Activated CD8-positive, alpha-beta memory T cell treated with anti-CD3 and anti-CD28 coated beads, Interleukin-2, amount 50 U/mL, for 24 hours (primary cell): Measurements from ENCODE around the gene PTPA.
"Not testable (repeated sequence)": the region's sequence is repeated elsewhere in the genome, so short reads cannot be mapped to it uniquely, and the experiment has no call there.

Experiments
- DNase-seq: peaks from one replicate; pipeline ENCODE4 v3.0.0-alpha.2; 2020; ENCODE audit errors: extremely low read depth

Gene PTPA

GRCh38 chr9:129176701-129177442, 65.7 kb downstream of the PTPA start:
- DNase-seq, result no peak

DNA sequence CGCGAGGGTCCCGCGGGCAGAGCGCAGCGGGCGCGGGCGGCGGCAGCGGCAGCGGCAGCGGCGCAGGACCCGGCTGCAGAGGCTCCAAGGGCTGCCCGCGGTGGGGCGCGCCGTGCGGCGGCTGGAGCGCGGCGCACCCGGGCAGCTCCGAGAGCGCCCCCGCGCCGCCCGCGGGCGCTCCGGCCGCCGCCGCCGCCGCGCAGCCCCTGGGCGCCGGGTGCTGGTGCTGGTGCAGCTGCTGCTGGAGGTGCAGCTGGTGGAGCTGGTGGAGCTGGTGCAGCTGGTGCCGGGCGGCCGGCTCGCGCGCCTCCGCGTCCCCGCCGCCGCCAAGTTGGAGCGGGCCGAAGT, 66.2 kb downstream of the PTPA start:
- DNase-seq, result no peak

GRCh38 chr9:129177791-129178567, 66.8 kb downstream of the PTPA start, which contains the start of gene IER5L:
Gene IER5L (minus strand): TSS chr9:129178261. CDS start chr9:129178052, 209 bp downstream.
- peak; percentile 79 for DNase-seq

DNA sequence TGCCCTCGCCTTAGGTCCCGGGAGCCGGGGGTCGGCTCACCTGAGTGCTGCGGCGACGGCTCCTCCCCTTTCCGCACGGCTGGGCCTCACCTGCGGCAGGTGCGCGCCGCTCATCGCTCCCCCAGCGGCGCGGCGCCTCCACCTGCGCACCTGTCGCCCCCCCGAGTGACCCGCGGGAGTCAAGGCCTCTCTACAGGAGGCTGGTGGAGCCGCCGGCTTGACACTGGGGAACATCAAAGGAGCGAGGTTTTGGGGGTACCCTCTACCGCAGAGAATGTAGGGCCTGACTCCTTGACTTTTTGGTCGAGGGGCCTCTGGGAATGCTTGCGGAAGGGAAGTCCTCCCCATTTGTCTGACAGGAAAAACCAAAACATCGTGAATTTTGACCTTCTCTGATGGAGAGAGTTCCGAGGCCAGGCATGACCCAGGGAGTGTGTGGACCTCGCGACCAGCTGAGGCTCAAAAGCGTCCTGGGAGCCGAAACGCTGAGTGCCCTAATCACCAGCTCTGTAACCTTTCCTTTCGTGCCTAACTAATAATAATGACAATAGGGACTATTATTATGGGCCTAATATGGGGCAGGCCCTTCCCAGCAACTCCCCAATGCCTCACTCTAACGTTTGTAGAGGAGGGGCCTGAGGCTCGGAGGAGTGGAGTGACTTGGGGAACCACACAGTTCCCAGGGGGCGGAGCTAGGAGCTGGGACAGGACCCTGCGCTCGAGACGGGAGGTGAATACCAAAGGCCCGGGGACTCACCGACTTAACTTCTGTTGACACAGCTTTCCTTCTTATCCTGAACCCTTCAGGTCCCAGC, 67.6 kb downstream of the PTPA start:
- DNase-seq, result no peak

GRCh38 chr9:129181246-129181645, 70.0 kb downstream of the PTPA start:
- DNase-seq, result no peak

- DNase-seq, result no peak
Measured at GRCh38 chr9:129182122-129182521, 70.9 kb downstream of the PTPA start.

DNA sequence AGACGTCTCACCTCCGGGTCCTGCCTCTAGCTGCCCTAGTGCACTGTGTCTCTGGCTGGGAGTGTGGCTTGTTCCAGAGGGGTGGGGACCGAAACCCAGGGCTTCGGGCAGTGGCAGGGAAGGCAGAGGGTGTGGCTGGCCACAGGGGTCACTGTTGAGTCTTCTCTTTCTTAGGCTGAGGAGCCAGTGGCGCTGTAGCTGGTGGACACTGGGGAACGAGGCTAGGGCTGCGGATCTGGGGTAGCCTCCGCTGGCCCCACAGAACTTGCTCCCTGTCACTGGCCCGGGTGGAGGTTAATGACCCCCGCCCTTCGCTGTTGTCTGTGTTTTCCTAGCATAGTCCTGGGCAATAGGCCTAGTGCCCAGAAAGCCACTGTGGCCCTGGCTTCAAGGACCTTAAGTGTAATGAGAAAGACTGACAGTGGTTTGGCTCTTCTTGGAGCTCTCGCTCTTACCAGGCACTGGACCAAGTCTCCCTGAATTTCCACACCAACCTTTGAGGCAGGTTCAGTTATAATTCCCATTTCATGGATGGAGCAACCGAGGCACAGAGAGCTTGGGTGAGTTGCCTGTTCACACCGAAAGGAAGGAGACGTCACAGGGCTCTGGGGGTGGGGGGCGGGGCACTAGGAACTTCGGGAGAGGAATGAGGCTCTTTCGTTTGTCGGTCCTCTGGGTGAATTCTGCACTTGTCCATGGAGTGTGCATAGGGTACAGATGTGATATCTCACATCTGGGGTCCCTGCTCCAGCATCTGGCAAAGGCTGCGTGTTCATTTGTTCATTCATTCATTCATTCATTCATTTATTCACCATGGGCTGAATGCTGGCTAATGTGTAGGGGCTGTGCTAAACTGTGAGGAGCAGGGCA, 71.6 kb downstream of the PTPA start:
- no peak for DNase-seq

DNA sequence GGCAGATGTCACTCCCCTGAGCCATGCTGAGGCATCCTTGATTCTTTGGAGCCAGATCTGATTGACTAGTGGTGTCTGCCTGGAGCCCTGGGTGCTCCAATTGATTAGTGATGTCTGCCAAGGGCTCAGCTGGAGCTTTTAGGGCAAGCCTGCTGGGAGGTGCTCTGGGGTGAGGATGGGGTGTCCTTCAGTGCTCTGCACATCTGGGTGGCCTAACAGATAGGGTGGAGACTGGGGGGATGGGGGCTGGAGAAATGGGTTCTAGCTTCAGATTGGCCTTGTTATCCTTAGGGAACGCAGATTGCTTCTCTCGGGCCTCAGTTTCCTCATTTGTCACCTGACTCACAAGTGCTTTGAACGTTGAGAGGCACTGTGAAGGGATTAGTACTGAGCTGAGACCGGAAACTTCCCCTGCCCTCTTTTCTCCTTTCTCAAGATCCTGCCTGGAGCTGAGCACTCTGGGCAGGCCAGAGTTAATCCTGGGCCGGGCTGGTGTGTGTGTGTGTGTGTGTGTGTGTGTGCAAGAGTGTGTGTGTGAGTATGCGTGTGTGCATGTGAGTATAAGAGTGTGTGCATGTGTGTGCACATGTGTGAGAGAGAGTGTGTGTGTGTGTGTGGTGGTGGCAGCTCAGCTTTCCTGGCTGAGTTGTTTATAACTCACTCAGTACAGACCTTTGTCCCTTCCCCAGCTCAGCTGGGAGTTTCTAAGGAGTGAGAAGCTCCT, 72.4 kb downstream of the PTPA start:
- no peak for DNase-seq

DNA sequence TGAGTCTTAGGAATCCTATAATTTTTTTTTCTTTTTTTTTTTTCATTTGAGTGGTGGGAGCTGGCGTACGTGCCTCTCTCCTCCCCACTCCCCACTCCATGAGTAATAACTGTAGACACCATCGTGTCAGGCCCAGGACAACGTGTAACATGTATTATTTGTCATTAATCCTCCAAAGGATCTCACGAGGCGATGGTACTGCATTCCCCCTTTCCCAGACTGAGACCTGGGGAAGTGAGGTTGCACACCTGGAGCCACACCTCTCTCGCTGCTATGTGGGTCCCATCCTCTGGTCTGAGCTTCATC, 73.0 kb downstream of the PTPA start:
- DNase-seq, result no peak

- no peak for DNase-seq
Measured at GRCh38 chr9:129184596-129185122, 73.4 kb downstream of the PTPA start.

GRCh38 chr9:129185402-129185801, 74.2 kb downstream of the PTPA start:
- DNase-seq, result no peak

DNA sequence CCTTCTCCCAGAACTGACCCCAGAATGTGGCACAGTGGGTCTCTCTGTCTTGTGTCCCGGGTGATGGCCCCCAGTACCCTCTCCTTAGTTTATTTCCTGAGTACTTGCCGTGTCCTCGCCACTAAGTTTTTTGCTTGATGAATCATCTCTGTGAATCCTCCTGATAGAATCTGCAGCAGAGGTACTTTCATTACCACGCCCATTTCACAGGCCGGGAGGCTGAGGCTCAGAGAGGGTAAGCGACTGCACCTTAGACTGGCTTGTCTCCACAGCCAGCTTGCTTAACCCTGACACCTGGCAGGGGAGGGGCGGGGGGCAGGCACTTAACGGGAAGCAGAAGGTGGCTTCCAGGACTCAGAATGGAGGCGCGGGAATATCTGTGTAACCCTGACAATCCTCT, 74.8 kb downstream of the PTPA start:
- no peak for DNase-seq

DNA sequence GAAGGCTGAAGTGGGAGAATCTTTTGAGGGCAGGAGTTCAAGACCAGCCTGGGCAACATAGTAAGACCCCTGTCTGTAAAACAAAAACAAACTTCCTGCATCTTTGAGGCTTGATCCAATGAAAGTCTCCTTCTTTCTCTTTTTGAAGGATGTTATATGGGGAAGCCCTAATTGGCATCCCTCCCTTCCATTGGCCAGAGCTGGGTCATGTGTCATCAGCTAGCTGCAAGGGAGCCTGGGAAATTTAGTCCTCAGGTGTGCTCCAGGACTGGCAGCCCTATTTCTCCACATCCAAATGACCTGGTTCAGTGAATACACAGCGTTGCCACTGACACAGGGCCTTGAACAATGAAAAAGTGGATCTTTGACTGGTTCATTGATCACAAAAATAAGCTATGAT, 75.8 kb downstream of the PTPA start:
- DNase-seq, result no peak

GRCh38 chr9:129189971-129190370, 78.8 kb downstream of the PTPA start:
- not testable (repeated sequence) for DNase-seq

GRCh38 chr9:129191234-129191633, 80.0 kb downstream of the PTPA start:
- DNase-seq, result no peak

GRCh38 chr9:129193655-129194054, 82.4 kb downstream of the PTPA start:
- no peak for DNase-seq

- no peak for DNase-seq
Measured at GRCh38 chr9:129194221-129194620, 83.0 kb downstream of the PTPA start.

DNA sequence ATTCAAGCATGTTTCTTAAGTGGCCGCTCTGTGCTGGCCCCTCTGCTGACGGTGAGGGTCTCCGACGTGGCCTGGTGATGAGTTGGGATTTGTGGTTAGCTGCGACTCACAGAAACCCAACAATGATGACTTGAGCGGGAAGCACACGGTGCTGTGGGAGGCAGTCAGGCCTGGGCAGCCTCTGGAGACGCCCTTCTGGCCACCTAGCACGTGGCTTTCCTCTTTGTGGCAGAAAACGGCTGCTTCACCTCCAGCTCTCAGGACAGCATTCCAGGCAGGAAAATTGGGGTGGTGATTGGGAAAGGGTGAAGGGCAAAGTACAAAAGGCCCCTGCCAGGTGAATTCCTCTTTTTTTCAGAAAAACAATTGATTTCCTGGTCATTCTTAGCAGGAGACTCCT, 84.4 kb downstream of the PTPA start:
- no peak for DNase-seq

DNA sequence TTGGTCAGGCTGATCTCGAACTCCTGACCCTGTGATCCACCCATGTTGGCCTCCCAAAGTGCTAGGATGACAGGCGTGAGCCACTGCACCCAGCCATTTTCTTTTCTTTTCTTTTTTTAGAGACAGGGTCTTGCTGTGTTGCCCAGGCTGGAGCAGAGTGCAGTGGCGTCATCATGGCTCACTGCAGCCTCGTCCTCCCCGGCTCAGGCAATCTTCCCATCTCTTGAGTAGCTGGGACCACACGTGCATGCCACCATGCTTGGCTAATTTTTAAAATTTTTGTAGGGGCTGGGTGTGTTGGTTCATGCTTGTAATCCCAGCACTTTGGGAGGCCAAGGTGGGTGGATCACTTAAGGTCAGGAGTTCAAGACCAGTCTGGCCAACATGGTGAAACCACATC, 85.8 kb downstream of the PTPA start:
- not testable (repeated sequence) for DNase-seq

DNA sequence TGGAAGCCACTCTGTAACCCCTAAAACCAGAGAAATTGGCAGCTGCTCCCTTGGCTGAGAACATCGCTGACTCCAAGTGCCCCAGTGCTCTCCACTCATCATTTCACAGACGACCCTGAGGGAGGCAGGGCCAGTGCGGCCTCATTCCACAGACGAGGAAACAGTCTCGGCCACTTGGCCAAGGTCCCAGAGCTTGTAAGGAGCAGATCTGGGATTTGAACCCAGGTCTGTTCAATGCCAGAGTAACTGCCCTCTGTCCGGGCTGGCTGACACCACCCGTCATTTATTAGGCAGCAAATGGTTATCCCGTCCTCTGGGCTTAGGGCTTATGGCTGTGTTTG, 86.7 kb downstream of the PTPA start:
- no peak for DNase-seq
